Activated CD4-positive, alpha-beta T cell treated with anti-CD3 and anti-CD28 coated beads, Interleukin-2, amount 50 U/mL, for 24 hours (primary cell): ENCODE results near the gene ANKMY1.
"Not testable (repeated sequence)": the region's sequence is repeated elsewhere in the genome, so short reads cannot be mapped to it uniquely, and the experiment has no call there.

Experiments used
- DNase-seq, 2 donors: peaks; one replicate each; pipeline ENCODE4 v3.0.0-alpha.2; 2020; ENCODE audit warnings: low read depth in 1 of 2, low spot score in 1 of 2

ANKMY1 gene

DNA sequence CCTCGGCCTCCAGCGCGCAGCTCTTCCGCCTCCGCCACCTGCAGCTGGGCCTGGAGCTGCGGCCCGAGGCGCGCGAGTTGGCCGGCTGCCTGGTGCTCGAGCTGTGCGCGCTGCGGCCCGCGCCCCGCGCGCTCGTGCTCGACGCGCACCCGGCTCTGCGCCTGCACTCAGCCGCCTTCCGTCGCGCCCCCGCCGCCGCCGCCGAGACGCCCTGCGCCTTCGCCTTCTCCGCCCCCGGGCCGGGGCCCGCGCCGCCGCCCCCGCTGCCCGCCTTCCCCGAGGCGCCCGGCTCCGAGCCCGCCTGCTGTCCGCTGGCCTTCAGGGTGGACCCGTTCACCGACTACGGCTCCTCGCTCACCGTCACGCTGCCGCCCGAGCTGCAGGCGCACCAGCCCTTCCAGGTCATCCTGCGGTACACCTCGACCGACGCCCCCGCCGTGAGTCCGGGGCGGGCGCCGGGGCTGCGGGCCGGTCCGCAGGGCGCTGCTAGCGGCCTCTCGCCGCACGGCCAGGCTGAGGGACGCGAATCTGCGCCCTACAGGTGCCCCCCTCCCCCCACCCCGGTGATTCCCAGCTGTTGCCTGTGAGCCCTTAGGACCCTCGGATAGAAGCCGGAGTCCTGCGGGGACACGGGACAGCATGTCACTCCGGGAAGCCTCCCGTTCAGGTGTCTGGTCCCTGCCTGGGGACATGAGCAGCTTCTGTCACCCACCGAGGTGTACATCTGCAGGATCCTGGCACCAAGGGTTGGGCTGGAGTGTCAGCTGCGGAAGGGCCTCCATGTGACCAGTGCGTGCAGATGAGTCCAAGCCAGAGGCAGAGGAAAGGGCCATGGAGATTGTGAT lies 11.1 kb upstream of the ANKMY1 start:
- DNase-seq, result no peak

DNA sequence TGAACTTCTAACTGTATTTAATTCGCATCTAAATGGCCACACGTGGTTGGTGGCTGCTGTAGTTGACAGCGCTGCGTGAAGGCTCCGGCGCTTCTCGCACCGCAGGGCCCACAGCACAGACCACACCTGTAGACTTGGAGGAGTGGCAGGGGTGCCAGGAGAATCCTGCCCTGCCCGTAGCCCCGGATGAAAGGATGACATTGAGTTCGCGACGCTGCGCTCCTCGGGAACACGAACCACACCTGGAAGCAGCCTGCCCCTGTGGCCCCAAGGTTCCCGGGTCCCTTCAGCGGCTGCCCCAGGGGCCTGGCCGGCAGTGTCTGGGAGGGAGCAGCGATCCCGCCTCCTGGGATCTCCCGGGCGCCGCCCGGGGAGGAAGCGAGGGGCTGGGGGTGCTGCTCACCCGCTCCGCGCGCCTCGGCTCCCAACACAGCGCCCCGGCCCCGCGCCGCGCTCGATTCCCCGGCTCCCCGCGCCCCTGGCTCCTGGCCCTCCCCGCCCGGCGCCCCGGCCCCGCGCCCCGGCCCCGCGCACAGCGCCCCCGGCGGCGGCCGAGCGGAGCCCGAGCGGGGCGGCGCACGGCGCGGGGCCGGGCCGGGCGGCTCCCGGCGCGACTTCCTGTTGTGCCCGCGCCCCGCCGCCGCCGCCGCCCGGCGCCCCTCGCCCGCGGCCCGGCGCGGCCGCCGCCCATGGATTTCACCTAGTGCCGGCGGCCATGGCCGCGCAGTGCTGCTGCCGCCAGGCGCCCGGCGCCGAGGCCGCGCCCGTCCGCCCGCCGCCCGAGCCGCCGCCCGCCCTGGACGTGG lies 10.3 kb upstream of the ANKMY1 start, which contains the start of gene RNPEPL1:
Gene RNPEPL1 (plus strand): TSS at position 613 of the 806 bp plus-strand sequence. CDS start 103 bp downstream, at position 716.
- no peak for DNase-seq

DNA sequence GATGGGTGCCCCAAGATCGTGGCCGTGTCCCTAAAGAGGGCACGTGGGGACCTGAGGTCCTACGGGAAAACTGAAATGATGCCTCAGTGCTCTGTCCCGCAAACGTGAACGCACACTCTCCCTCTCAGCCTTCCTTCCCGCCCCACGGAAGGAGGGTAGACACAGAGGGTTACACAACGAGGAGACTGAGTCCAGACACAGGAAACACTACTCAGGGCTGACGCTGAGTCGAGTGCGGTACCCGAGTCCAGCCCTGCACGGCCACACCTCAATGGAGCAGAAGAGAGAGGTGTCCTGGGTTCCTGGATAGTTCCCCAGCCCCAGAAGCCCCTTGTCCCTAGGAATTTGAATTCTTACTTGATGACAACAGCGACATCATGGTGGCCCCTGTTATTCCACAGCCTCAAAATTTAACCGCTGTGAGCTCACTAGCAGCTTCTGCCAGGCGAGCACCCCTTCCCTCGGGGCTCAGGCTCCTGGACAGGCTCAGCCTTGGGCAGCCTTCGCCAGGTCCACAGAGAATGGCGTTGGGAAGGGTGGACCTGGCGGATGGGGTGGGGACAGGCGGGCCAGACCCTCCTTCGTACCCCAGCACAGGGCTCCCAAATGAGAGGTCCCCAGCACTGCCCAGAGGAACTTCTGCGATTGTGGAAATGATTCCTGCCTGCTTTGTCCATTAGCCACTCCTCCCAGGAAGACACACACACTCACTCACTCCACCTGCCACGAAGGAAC lies 9.5 kb upstream of the ANKMY1 start:
- DNase-seq, result no peak

DNA sequence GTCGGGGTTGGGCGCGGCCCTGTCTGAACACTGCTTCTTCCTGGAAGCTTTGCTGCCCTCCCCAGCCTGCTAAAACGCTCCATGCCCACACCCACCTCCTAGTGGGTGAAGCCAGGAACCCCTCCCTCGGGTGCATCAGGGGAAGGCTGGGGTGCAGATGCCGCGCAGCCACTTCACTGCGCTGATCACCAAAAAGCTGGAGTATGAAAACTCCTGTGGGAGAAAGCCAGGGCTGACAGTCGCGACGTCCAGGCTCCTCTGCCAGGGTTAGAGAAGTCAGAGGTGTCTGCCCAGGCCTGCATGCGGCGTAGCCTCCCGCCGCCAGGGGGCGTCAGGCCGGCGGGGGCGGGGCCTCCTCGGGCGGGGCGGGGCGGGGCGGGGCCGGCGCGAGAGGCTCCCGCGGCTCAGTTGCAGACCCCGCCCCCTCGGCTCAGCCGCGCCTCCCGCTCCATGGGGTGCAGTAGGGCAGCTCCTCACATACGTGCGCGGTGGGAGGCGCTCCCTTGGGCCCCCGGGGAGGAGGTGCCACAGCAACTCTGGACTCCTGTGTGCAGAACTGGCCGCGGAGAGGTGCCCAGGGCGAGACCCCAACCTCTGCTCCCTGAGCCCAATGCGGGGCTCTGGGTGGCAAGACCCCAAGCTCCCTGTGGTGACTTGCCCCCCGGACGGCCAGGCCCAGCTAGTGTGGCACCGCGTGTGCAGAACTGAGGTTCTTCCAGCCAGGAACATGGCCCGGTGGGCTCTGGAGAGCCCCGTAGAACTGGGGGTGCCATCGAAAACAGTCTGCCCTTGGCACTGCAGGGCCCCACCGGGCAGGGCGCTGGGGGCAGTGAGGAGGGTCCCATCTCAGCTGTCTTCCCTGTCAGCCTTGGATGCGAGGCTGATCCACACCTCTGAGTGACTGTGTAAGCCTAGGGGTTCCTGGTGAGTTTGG lies 8.7 kb upstream of the ANKMY1 start:
- DNase-seq, result peak; percentile 85 to 91

- peak; percentile 72 to 85 for DNase-seq
These were observed 7.8 kb upstream of the ANKMY1 start for GRCh38 chr2:240565333-240566202.

DNA sequence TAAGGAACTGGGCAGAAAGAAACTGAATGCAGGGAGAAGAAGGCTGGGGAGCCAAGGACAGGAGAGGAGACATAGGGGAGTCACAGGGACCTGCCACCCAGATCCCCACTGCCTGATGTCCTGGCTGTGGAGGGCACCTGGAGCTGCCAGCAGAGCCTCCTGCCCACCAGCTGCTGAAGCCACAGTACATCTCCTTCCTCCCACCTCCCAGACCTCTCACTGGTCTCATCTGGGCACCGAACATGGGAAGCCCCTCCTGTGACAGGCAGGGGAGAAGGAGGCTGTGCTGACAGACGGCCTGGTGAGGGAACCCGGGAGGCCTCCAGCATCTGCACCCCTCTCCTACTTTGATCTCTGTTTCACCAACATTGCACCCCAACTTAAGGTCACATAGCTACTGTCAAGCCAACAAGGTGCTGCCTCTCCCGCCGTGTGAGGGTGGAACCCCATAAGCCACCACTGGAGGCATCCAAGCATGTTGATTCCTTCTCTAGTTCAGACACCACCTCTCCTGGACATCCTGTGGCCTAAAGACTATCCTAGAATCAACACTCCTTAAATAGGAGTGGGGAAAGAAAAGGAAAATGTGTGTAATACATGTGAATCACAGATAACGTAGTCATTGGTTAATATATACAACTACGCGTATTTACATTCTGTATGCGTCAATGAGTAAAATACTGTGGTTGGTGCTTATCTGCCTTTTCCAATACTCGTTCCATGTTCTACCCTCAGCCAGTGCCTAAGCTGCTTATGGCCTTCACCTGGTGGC lies 7.0 kb upstream of the ANKMY1 start:
- DNase-seq, result no peak

DNA sequence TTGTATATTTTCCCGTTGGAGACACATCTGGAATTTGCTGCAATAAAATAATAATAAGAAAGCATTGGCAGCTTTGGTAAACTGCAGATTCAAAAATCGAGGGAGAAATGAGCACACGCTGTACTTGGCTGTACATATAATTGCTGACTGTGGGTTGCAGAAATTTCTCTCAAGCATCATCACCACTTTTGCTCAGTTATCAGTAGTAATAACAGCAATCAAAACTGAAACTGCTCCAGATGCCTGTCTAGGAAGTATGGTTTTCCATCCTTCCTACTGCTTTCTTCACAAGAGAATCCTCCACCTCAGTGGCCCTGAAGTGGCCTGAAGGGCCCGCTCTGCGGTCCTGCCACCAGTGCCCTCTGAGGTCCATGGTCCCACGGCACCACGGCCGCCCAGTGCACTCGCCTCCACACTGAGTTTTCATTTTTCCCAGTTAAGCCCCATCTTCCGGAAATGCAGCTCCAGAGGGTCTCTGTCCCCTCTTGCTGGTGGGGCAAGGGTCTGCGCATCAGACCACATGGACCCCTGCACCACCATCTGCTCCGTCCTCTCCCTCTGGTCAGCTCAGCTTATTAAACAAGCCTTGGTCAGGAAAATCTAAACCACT lies 6.3 kb upstream of the ANKMY1 start:
- no peak for DNase-seq

DNA sequence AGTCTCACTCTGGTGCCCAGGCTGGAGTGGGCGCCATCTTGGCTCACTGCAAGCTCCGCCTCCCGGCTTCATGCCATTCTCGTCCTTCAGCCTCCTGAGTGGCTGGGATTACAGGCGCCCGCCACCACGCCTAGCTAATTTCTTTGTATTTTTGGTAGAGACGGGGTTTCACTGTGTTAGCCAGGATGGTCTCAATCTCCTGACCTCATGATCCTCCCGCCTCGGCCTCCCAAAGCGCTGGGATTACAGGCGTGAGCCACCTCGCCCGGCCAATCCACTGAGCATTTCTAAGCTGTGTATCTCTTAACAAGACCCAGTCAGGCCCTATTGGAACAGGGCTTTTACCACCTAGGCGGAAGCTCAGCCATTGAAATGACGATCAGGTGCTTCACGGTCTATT lies 5.4 kb upstream of the ANKMY1 start:
- DNase-seq, result not testable (repeated sequence)

DNA sequence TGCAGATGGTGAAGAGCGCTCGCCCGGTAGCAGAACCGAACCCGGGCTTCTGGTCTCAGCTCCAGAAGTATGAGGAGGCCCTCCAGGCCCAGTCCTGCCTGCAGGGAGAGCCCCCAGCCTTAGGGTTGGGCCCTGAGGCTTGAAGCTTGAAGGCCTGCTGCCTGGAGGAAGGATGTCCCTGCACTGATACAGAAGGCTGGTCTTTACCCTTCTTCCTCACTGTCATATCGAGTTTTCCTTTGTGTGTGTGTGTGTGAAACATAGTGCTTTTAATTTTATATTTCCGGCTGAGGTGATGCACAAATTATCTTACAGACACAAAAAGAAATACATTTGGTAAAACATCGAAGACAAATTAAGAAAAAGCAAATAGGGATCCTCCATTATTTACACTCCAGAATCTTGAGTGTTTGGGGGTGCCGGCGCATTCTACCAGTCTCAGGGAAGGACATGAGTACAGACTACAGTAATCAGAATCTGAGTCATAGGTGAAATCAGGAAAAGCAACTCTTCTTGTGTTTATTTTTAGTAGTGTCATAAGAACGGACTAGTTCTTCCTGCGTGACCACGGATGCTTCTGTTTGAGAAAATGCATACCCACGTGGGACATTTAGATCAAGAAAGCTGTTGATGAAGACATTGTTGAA lies 3.7 kb upstream of the ANKMY1 start:
- DNase-seq, result no peak

DNA sequence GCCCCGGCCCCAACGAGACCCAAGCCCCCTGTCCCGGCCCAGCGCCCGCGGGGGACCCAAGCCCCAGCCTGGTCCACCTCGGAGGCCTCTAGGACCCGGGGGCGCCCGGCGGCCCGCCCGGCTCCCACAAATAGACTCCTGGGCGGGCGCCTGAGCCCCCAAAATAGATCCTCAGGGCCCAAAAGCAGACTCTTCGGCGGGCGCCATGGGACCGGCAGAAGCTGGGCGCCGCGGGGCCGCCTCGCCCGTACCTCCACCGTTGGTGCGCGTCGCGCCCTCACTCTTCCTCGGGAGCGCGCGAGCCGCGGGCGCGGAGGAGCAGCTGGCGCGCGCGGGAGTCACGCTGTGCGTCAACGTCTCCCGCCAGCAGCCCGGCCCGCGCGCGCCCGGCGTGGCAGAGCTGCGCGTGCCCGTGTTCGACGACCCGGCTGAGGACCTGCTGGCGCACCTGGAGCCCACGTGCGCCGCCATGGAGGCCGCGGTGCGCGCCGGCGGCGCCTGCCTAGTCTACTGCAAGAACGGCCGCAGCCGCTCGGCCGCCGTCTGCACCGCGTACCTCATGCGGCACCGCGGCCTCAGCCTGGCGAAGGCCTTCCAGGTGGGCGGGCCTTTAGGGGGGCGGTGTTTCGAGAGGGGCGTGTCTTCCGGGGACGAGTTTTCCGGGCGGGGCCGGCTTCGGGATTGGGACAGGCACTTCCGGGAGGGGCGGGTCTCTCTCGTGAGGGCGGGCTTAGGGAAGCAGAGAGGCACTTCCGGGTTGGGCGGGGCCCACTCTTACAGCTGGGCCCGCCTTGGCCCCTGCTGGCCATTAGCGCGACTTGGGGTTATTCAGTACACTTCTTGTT lies 2.9 kb upstream of the ANKMY1 start:
- peak; percentile 98 to 100 for DNase-seq

GRCh38 chr2:240560084-240560479 lies 2.3 kb upstream of the ANKMY1 start, which contains the start of gene DUSP28:
TSS of gene DUSP28 (plus strand) at chr2:240560357. CDS start at chr2:240560685, 328 bp downstream.
- peak; percentile 80 to 84 for DNase-seq

- DNase-seq, result no peak
These were observed 1.5 kb upstream of the ANKMY1 start for GRCh38 chr2:240559286-240559685.

DNA sequence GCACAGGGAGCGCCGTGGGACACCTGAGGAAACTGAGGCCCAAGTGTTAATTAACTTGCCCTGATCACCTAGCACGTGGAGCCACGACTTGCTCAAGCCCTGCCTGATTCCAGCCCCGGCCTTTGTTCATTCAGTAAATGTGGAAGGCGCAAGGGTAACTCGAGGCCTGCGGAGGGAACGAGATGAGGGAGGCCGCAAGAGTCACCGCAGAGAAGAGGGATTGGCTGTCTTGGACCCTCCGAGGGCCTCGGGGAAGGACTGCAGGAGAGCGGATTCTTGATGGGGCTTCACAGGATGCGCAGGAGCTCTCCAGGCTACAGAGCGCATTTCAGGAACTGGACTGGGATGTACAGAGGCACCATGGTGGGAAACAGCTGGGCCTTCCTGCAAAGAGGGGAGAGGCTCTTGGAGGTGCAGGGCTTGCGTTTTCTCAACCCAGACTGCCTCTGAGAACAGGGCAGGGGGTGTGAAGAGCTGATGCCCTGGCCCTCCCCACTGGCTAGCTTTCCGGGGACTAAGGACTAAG lies 511 bp upstream of the ANKMY1 start:
- no peak for DNase-seq

GRCh38 chr2:240557101-240557751 lies 562 bp downstream of the ANKMY1 start:
- no peak for DNase-seq

DNA sequence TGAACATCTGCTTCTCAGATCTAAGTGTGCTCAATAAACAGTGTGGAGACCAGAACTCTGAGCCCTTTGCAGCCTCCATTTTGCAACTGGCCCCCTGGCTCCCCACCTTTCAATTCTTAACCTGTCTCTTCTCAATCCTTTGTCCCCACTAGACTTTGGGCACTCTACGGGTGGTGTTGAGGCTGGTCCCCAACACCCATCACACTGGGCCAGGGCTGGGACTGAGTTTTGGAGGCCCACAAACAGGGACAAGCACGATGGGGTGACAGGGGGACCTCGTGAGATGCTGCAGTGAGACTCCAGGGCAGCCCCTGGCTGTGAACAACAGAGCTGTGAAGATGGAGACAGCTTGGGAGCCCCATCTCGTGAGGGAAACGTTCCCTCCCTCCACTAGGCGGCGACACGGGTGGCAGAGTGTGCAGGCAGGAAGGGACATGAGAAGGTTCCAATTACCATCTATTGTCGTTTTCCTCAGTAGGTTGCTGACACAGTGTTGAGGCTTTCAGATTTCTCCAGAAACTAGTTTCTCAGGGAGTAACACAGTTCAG lies 1.2 kb downstream of the ANKMY1 start:
- peak in 1 of 2 donors; percentile 47 for DNase-seq
